SU-DHL-6 (cell line): Measurements from ENCODE around the gene FBN1.

Experiments
- H2AFZ ChIP-seq: fragments of 200-600 bp; sonication (generic); 2 replicates; pipeline ENCODE4 v1.6.1; 2014; ENCODE audit warnings: low read depth, mild to moderate bottlenecking, moderate library complexity, mixed read lengths, antibody characterized with exemption, low read length; ENCODE audit not compliant: severe bottlenecking
- H3F3A ChIP-seq: fragments of 200-600 bp; shearing (Covaris generic); 2 replicates; pipeline ENCODE4 v1.6.0; 2016; ENCODE audit warnings: antibody characterized with exemption, mild to moderate bottlenecking; ENCODE audit not compliant: insufficient read depth
- H3K27ac ChIP-seq: fragments of 200-600 bp; sonication (generic); 2 replicates; pipeline ENCODE4 v1.5.1; 2016; ENCODE audit warnings: low read depth, mild to moderate bottlenecking, low read length, moderate library complexity, mixed read lengths
- H3K27me3 ChIP-seq: fragments of 200-600 bp; sonication (generic), shearing (Covaris generic); 2 replicates; pipeline ENCODE4 v1.6.0; 2014; ENCODE audit warnings: mild to moderate bottlenecking, low read length
- H3K36me3 ChIP-seq: fragments of 200-600 bp; sonication (generic); 2 replicates; pipeline ENCODE4 v1.6.1; 2014; ENCODE audit warnings: mild to moderate bottlenecking, low read length, mixed read lengths
- H3K4me2 ChIP-seq: fragments of 300-600, 200-600 bp; shearing (Covaris generic), sonication (generic); 2 replicates; pipeline ENCODE4 v1.6.0; 2014; ENCODE audit warnings: low read length, low read depth, mild to moderate bottlenecking; ENCODE audit not compliant: poor library complexity, severe bottlenecking
- H3K4me3 ChIP-seq: fragments of 200-600 bp; sonication (generic); 2 replicates; pipeline ENCODE4 v1.5.1; 2014; ENCODE audit warnings: antibody characterized with exemption, low read length, mild to moderate bottlenecking, mixed read lengths; ENCODE audit not compliant: insufficient read depth, poor library complexity, severe bottlenecking
- H3K79me2 ChIP-seq: fragments of 200-600 bp; sonication (generic); 2 replicates; pipeline ENCODE4 v1.6.1; 2014; ENCODE audit warnings: mild to moderate bottlenecking, low read length, moderate library complexity; ENCODE audit not compliant: insufficient read depth
- H3K9ac ChIP-seq: fragments of 200-600 bp; sonication (generic); 2 replicates; pipeline ENCODE4 v1.7.0; 2014; ENCODE audit warnings: mild to moderate bottlenecking, low read length
- H3K9me2 ChIP-seq: fragments of 200-600 bp; sonication (generic); replicated peaks from 2 replicates; pipeline ENCODE4 v1.6.1; 2014; ENCODE audit warnings: low read length; ENCODE audit not compliant: insufficient read depth
- H3K9me3 ChIP-seq: fragments of 200-600 bp; sonication (generic); 2 replicates; pipeline ENCODE4 v1.6.1; 2014; ENCODE audit warnings: low read length, mixed read lengths; ENCODE audit not compliant: insufficient read depth
- H4K20me1 ChIP-seq: fragments of 200-600 bp; sonication (generic); 2 replicates; pipeline ENCODE4 v1.6.1; 2014; ENCODE audit warnings: low read depth, mild to moderate bottlenecking, antibody characterized with exemption, low read length, moderate library complexity, mixed read lengths
- CTCF ChIP-seq: fragments of 200-600 bp; sonication (generic); IDR thresholded peaks from one replicate; pipeline ENCODE4 v1.5.1; 2017; ENCODE audit warnings: antibody characterized with exemption, mild to moderate bottlenecking, low read length, moderate library complexity; ENCODE audit not compliant: insufficient read depth, poor library complexity, severe bottlenecking
- EZH2phosphoT487 ChIP-seq: fragments of 200-600 bp; sonication (generic), shearing (Covaris generic); conservative IDR thresholded peaks from 2 replicates; pipeline ENCODE4 v1.6.1; 2018; ENCODE audit warnings: mild to moderate bottlenecking, antibody characterized with exemption, low read length, moderate library complexity, mixed read lengths

The FBN1 gene

GRCh38 chr15:48528921-48529320 is 116.6 kb downstream of the FBN1 start:
- Histone ChIP-seq H3K36me3 (no peaks in the 10 kb centered on the region), H3K4me2 (no peak overlapping the region), H3K9ac (no peak overlapping the region), H3F3A (no peaks in the 10 kb centered on the region), H3K9me2 (no peaks in the 10 kb centered on the region), H3K4me3 (no peak overlapping the region), H3K27ac (no peak overlapping the region), H3K9me3 (no peaks in the 10 kb centered on the region), H4K20me1 (no peaks in the 10 kb centered on the region), H3K27me3 (no peaks in the 10 kb centered on the region), H2AFZ (no peak overlapping the region), H3K79me2 (no peaks in the 10 kb centered on the region)
- no peak for TF ChIP-seq CTCF

GRCh38 chr15:48527517-48527916 is 118.0 kb downstream of the FBN1 start:
- Histone ChIP-seq H3K27ac (no peak overlapping the region), H3K9me2 (no peaks in the 10 kb centered on the region), H3K9ac (no peak overlapping the region), H3K4me3 (no peak overlapping the region), H3K27me3 (no peaks in the 10 kb centered on the region), H2AFZ (no peak overlapping the region), H3K9me3 (no peaks in the 10 kb centered on the region), H3K4me2 (no peak overlapping the region), H4K20me1 (no peaks in the 10 kb centered on the region), H3K79me2 (no peaks in the 10 kb centered on the region), H3K36me3 (no peaks in the 10 kb centered on the region), H3F3A (no peaks in the 10 kb centered on the region)
- TF ChIP-seq EZH2phosphoT487 (no peak), CTCF (no peak)

DNA sequence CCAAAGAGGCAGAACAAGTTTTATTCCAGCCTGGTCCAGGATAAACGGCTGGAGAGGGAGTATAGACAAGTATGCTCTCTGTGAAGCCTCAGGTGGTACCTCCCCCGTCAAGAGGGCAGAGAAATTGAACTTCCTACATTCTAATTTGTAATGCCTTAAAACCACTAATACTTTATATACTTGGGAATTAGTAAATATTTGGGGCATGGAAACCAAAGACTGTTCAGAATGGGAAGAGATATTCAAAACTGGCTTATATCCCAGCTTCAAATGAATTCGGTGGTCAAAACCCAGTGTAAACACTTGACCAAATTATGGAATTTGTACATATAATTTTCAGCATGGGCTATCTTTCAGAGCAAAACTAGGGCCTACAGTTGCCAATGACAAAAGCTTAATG is 122.6 kb downstream of the FBN1 start:
- no peak overlapping the region for H3K4me3 ChIP-seq
- no peaks in the 10 kb centered on the region for H3K27me3 ChIP-seq
- no peak overlapping the region for H3K9ac ChIP-seq
- H3K9me3 ChIP-seq: no peaks in the 10 kb centered on the region
- no peak overlapping the region for H3K27ac ChIP-seq
- H2AFZ ChIP-seq: no peak overlapping the region
- H3K4me2 ChIP-seq: no peak overlapping the region
- no peaks in the 10 kb centered on the region for H3K9me2 ChIP-seq
- H3K79me2 ChIP-seq: no peaks in the 10 kb centered on the region
- H4K20me1 ChIP-seq: no peaks in the 10 kb centered on the region
- no peaks in the 10 kb centered on the region for H3F3A ChIP-seq
- H3K36me3 ChIP-seq: no peaks in the 10 kb centered on the region
- TF ChIP-seq EZH2phosphoT487 (no peak), CTCF (no peak)

GRCh38 chr15:48522123-48522522 is 123.4 kb downstream of the FBN1 start:
- Histone ChIP-seq H2AFZ (no peak overlapping the region), H3K36me3 (no peaks in the 10 kb centered on the region), H3K4me2 (no peak overlapping the region), H3K9ac (no peak overlapping the region), H3K79me2 (no peaks in the 10 kb centered on the region), H3K27me3 (no peaks in the 10 kb centered on the region), H3K27ac (no peak overlapping the region), H3F3A (no peaks in the 10 kb centered on the region), H3K9me2 (no peaks in the 10 kb centered on the region), H4K20me1 (no peaks in the 10 kb centered on the region), H3K4me3 (no peak overlapping the region), H3K9me3 (no peaks in the 10 kb centered on the region)
- TF ChIP-seq EZH2phosphoT487 (no peak), CTCF (no peak)
